NCI-H1092 treated with DMSO at 0.1 percent for 48 hours (cell line): Measurements from ENCODE around the gene ARFGAP1.

Experiments used
- DNase-seq: peaks from one replicate; lab custom pipeline; 2025; lab: John Stamatoyannopoulos, UW

Gene ARFGAP1

DNA sequence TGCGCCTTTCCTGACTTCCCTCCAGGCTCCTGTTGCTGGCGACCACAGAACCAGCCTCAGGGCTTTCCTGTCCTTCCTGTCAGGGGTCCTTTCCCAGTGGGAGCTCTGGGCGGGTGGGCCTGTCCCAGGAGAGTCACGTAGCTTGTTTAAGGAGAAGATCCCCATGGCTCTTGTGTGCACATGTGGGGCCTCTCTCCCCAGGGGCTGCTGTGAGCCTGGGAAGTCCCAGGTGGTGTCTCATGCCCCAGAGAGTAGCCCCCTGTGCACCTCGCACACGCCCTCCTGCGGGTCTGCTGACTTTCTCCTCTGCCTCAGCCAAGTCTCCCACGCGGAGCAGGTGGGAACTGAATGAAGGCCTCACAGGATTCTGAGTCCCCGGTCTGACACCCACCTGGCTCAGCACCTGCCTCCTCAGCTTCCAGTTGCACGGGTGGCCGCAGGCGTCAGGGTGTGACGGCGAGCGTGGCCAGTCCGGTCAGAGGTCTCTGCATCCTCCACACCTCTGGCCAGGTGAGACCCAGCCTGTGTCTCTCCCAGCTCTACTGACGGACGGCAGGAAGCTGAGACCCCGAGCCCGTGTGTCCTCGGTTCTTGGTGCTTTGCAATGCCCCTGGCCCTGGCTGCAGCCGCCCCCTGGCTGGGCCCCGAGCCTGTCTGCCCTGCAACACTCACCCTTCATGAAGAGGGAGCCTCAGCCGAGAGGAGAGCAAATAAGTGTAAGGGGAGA is 12.7 kb upstream of the ARFGAP1 start:
- DNase-seq: no peak

DNA sequence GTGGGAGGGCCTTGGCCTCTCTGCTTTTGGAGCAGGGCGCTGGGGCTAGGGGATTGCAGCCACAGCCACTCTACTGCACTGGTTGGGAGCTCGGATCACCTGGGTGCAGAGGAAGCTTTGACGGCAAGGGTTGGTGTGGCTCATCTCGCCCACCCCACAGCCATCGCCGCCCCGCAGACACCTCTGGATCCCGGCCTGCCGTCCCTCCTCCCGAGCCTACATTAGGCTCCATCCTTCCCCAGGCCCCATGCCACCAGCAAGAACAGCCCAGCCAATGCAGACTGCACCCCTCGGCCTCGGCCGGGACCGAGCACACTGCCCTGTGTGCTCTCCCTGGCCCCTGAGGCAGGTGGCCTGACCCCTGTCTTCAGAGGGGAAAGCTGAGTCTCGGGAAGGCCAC is 12.1 kb upstream of the ARFGAP1 start:
- no peak for DNase-seq

DNA sequence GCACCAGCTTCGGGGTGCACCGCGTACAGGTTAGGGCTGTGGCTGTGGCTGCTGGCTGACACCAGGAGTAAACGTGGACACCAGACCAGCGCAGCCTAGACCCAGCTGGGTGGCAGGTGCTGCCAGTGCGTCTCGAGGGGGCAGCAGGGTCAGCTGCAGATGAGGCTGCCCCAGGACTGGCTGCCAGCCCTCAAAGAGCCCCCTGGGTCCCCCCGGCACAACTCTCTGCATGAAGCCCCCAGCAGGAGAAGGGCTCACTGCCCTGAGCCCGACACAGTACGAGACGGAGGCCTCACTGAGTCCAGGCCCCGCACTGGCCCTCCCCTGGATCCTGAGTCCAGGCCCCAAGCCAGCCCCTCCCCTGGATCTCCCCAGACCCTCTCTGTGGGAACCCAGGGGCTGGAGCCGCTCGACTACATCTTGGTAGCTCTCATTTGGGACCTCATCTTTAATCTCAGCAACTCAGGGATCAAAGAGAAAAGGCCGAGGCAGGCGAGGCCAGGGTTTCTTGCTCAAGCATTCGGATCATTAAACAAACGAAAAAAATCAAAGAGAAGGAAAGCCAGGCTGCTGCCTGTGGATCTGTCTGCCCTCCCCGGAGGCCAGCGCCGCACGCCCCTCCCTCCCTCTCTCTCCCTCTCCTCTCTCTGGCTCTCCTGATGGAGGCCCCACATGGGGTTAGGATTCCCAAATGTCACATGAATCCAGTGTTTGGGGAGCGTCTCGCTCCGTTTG is 11.4 kb upstream of the ARFGAP1 start:
- no peak for DNase-seq

DNA sequence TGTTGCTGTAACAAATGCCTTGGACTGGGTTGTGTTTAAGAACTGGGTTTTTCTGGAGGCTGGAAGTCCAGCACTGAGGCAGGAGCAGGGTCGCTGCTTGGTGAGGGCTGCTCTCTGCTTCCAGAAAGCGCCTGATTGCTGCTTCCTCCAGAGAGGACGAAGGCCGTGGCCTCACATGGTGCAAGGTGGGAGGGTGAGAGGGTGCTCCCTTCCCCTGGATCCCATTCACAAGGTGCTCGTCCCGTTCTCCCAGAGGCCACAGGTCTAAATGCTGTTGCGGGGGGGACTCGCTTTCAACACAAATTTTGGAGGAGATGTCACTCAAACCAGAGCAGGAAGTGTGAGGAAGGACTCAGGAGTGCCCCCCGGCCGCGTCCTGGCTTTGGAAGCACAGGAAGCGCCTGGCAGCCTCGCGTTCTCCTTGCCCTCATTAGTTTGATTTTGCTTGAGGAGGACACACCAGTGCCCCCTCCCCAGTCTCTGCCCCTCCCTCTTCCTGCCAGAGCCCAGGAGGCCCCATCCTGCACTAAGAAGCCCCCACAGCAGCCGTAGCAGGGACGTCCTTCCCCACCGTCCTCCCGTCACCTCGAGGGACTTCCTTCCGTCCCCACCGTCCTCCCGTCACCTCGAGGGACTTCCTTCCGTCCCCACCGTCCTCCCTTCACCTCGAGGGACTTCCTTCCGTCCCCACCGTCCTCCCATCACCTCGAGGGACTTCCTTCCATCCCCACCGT is 10.7 kb upstream of the ARFGAP1 start:
- no peak for DNase-seq

DNA sequence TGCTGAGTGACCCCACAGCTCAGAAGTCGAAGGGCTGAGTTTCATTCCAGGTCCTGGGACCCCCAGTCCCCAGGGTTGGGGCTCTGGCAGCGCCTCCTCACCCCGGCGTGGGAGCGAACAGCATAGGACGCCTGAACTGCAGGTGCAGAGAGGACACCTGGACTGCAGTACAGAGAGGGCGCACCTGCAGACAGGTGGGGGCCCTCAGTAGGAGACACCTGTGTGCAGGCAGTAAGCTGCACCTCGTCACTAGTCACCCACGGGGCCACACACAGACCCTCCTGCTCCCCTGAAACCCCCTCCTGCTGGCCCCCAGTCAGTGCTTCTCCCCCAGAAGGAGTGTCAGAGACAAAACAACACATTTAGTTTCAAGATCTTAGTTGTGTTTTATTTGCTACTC is 9.8 kb upstream of the ARFGAP1 start:
- no peak for DNase-seq

DNA sequence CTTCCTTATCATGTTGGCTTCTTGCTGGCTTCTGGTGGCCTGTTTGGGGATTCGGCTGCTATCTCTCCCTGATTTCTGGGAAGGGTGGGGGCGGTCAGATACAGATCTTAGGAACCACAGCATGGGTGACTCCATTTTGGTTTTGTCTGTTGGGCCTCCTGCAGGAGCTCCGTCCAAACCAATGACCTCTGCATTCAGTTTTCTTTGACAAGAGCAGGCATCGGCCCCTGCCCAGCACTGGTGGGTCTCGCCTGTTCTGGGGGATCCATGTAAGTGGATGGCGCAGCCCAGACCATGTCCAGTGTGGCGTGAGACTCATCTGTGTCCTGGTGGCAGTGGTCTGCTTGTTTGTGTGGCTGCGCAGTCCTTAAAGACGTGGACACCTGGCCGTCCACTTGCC is 8.6 kb upstream of the ARFGAP1 start:
- DNase-seq: no peak

DNA sequence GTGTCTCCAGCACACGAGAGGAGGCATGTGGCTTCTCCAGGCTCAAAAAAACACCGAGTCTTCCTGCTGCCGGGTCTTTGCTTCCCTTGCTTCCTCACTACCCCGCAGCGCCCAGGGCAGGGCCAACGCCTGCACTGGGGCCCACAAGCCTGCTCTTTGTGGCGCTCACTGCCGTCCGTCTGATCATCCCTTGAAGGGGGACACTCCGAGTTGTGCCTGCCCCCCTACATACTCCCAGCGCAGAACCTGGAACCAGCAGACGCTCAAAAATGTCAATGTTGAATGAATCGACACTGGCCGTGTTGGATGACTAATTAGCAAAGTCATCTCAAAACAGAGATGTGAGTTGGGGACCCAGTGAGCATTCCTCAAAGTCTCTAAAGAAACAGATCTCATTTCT is 8.1 kb upstream of the ARFGAP1 start:
- DNase-seq: no peak

DNA sequence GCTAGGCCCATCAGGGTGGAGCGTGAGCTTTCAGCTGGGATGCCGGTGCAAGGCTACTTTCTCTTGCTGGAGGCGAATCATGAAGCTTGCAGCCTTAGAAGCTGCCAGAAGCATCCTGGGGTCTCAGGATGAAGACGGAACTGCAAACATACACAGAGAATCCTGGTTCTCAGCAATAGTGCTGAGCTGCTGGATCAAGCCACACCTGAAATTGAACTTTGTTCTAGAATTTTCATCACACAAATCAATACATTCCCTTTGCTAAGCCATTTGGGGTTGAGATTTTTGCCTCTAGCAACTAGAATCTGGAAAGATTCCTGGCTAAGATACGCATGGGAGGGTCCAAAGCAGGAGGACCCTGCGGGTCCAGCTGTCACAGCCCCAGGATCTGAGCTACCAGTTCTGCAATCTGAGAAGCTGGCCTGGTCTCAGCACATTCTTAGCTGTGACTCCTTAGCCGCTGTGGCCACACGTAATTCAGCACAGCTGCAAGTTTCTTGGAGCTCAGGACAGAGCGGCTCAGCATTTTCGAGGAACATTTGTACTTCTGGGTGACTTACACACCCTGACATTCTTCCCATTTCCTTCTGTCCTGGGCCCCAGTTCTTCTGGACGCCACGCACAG is 6.6 kb upstream of the ARFGAP1 start:
- DNase-seq: no peak

DNA sequence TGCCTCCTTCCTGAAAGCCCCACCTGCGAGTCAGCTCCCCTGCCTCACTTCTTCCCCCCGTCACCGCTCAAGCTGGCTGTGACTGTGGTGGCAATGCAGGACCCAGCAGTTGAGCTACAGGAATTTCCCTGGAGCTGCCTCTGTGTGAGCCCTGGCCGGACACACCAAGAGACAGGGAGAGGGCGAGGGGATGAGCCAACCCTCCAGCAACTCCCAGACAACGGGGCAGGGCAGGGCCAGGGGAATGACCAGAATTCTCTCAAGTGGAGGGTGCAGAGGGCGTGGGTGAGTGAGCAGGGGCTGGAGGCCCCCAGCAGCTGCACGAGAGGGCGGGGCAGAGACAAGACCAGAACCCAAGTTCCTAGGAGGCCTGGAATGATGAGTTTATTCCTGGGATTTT is 4.9 kb upstream of the ARFGAP1 start:
- no peak for DNase-seq

DNA sequence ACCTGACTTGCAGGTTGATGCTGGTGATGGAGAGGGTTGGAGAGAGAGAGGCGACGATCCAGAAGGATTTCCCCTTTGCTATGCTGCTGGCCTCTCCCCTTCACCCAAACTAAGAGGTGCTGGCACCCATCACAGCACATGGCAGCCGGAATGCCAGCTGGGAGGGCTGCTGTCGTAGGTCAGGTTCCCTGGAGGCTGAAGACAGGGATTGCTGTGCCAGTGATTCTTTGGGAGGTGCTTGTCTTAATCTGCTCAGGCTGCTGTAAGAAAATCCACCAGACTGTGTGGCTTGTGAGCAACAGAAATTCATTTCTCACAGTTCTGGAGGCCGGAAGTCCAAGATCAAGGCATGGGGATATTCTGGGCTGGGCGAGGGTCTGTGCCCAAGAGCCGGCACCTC is 4.4 kb upstream of the ARFGAP1 start:
- no peak for DNase-seq

DNA sequence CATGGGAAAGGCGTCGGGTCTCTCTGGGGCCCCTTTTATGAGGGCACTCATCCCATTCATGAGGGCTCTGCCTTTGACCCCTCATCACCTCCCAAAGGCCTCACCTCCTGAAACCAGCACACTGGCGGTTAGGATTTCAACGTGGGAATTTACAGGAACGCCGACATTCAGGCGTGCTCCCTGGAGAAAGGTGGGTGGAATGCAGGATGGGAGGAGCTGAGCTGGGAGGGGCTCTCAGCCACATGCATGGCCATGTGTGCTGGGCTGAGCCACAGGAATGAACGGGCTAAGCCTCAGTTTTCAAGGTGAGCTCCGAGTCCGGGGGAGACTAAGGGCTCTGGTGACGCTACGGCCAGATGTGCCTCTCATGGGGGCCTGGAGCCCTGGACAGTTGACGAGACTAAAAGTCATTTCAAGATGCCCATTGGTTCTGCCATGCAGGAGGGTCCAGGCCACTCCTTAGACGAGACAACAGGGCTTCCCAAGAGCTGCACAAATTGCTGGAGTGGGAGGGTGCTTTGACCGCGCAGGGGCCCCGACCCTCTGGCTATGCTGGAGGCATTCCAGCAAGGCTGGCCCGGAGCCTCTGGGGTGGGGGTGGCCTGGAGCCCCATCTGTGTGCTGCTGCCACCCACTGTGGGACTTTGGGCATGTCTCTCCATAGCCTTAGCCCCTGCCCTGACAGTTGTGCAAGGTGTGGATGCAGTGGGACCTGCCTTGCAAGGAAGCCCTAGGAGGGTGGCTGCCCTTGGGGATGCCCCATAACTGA is 3.8 kb upstream of the ARFGAP1 start:
- no peak for DNase-seq

DNA sequence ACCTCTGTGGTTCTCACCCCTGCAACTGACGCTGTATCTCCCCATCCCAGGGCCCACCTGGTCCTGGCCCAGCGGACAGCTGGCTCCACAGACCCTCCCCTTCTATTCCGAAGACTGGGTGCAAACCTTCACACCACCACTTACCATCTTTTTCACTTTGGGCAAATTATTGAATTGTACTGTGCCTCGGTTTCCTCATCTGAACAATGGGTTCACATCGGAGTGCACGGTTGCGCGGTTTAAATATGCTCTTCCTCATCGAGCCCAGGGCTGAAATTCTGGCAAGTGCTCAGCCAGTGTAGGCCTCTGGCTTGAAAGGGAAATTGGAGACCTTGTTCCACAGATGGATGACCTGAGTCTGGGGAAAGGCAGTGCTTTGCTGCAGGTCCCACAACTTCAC is 2.9 kb upstream of the ARFGAP1 start:
- no peak for DNase-seq

DNA sequence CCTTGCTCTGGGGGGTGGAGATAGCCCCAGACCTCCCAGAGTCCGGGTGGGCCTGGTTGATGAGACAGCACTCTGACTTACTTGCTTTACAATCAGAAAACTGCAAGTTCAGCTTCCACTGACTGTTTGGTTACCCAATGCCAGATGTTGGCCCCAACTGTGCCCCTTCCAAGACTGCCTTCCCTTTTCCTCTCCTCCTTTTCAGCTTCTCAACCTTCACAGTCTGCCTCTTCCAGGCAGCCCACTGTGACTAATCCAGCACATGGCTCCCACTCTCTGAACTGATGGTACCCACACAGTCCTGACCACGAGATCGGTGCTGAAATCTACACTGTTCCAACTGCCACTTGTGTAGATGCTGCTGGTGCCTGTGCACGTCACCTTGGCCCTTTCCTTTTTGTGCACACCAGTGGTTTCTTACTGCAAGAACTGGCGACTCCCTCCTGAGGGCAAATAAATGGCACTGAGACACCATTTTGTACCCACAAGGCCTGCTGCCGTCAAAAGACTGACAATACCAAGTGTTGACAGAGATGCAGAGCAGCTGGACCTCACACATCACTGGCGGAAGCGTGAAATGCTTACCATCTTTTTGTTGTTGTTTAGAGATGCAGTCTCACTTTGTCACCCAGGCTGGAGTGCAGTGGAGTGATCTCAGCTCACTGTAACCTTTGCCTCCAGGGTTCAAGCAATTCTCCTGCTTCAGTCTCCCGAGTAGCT is 1.8 kb upstream of the ARFGAP1 start:
- no peak for DNase-seq

DNA sequence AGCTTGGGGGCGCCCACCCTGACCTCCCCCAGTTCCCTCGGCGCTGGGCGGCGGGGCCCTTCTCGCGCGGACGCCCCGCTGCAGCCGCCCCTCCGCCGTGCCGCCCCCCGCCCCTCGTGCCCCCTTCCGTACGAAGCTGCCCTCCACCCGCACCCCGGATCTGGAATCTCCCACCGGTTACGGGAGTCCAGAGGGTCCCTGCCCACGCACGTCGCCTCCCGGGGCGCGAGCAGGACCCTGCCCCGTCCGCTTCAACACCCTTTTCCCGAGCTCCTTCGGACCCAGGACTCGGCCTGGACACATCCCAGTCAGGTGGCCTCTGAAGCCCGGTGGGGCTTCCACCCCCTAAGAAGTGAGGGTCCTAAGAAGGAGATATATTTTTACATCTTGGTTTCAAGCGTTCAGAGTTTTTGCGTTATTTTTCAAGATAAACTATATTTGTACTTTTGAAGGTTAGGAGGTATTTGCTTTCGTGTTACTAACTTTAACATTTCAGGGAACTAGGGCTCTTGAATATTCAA is 506 bp downstream of the ARFGAP1 start:
- no peak for DNase-seq

DNA sequence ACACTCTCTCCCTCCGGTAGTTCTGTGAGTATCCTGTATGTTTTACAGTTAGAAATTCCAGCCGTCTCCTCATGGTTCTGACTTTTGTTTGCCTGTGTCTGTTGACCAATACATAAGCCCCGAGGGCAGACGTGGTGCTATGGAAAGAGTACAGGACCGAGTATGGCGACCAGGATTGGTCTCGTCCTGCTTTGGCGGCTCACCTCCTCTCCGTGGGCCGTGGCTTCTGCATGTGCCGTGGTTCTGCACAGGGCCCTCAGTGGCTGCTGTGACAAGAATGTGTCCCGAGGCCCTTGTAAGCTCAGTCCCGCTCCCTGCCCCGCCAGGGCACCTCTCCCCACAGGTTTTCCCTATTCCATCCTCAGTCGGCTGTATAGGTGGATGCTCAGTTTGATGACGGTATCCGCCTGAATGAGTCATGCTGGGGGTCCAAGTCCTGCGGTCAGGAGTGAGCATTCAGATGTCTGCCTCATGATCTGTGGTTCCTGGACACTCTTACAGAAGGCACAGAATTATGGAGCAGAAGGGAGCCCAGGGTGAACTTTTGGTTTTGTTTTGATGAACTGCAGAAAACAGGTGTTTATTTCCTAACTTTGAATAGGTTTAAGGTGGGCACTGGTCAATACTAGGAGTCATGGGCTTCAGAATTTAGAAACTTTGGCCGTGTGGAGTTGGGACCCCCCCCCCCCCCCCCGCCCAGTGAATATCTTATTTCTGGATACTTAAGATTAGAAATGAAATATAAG is 1.2 kb downstream of the ARFGAP1 start:
- no peak for DNase-seq

DNA sequence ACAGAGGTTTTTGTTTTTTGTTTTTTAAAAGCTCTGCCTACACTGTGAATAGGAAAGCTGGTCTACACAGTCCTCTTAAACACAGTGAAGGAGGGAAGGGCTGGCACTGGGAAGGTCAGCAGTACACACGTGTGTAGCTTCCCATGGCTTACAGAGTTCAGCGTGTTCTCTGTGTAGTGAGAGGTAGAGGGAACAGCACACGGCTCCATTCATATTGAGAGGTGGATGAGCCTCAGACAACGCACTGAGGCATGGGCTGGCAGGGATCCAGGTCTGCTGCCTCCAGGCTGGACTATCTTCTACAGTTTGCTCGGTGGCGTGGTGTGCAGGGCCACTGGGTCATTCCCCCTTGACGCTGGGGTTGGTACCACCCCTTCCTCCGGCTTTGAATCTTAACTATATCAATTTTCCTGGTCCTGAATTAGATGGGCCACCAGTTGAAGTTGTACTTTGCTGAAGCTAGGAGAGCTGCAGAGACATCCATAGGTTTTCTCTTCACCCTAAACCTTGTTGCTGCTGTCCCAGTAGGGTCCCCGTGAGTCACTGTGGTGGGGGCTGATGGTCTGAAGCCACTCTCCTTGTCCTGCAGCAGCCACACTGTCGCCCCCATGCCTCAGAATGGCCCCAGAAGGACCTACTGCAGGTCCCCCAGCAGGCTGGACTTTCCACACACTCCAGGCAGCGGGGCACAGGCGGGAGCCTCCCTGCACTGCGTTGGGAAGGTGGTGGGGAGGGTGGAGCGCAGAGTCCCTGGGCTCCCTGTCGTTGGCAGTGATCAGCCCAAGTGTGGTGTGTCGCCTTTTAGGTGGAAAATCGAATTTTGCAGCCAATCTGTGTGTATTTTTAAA is 2.0 kb downstream of the ARFGAP1 start:
- no peak for DNase-seq

DNA sequence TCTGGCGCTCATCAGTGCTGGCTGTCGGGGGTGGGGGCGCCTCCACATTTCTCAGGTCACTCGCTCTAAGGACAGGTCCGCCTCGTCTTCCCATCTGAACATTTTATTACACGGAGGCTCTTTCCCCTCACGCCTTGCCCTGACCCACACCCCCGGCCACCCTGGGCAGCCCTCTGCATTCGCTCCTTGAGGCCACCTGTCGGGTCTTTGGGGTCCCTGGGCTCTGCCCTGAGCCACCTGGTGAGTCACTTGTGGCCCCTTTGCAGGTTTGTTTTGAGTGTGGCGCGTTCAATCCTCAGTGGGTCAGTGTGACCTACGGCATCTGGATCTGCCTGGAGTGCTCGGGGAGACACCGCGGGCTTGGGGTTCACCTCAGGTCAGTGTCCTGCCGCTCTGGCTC is 3.2 kb downstream of the ARFGAP1 start:
- DNase-seq: no peak

DNA sequence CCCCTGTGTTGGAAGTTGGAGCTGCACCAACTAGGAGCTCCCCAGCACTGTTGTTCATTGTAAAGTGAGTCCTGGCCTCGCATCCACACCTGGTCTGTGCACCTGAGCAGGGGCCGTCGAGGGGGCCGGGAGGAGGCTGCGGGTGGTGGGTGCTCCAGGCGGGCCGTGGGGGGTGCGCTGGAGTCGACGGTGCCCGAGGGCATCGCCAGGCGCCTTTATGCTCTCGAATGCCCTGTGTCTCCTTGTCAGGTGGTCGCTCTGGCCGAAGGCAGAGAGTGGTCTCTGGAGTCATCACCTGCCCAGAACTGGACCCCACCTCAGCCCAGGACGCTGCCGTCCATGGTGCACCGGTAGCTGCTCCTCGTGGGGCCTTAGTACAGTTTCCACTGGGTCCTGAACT is 4.3 kb downstream of the ARFGAP1 start:
- no peak for DNase-seq
